ENCODE measurements around the gene RCOR3.

DNA sequence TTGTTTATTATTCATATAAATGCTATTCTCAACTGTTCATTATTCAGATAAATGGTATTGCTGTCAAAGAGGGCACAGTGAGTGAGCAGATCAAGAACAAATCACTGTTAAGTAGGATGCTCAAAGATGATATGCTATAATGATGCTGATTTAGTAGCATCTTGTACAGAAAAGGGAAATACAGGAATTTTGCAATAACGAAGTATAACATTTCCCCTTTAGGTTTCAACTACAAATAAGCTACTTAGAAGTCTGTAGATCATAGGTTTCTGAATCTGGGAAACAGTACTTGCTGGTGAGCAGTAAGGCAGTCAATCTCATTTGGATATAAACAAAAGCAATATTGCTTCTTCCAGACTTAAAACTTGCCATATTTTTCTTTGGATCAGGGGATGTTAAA lies 27.3 kb upstream of the RCOR3 start:
- TF ChIP-seq EZH2 (IDR thresholded peaks at IDR 0.05), result no peak
- no peak for TF ChIP-seq CTCF (IDR thresholded peaks at IDR 0.05)
- TF ChIP-seq EZH2phosphoT487 (IDR thresholded peaks at IDR 0.05), result no peak
